IMR-90 (cell line): ENCODE data around the gene ORAI3. TPM values are rescaled to one million over a fixed set of nuclear protein-coding genes. Genes with fewer than 3 reads are reported as not detected.

Source experiments
- ATAC-seq: fragments of 200-7000 bp; cut with Tn5 transposase; 2 replicates; pipeline ENCODE4 v1.9.1; 2020; ENCODE audit warnings: low read depth, mild to moderate bottlenecking, moderate library complexity
- BruUV-seq: library from RNA; stranded (reverse); fragments of 400-500 nt; replicated peaks from 2 replicates; lab custom pipeline; 2021; lab: Mats Ljungman, UMichigan
- CTCF ChIA-PET: fragments of 300-600 bp; formaldehyde crosslinking; extraction: SDS; loops from one replicate; lab custom pipeline; 2021; ENCODE audit warnings: antibody characterized with exemption; lab: Yijun Ruan, JAX
- POLR2A ChIA-PET: fragments of 300-600 bp; sonication (Branson Sonifier 250); formaldehyde crosslinking; loops from one replicate; lab custom pipeline; 2022; ENCODE audit warnings: antibody characterized with exemption; ENCODE audit not compliant: unreplicated experiment; lab: Charles Lee
- DNase-seq: peaks from one replicate; pipeline ENCODE4 v3.0.0; 2013
- H2AFZ ChIP-seq: replicated peaks from 2 replicates; pipeline ENCODE3; 2013; ENCODE audit warnings: low read length, mild to moderate bottlenecking; ENCODE audit not compliant: poor library complexity
- H2AK5ac ChIP-seq: 2 replicates; pipeline ENCODE4 v1.6.1; 2013; ENCODE audit warnings: low read depth, low read length, inconsistent platforms
- H2AK9ac ChIP-seq: replicated peaks from 2 replicates; pipeline ENCODE3; 2013; ENCODE audit warnings: mild to moderate bottlenecking, low read depth, low read length, moderate library complexity; ENCODE audit not compliant: poor library complexity
- H2BK120ac ChIP-seq: 2 replicates; pipeline ENCODE4 v1.6.1; 2013; ENCODE audit warnings: low read depth, low read length, inconsistent platforms
- H2BK15ac ChIP-seq: 3 replicates; pipeline ENCODE4 v1.6.1; 2013; ENCODE audit warnings: low read depth, low read length, inconsistent platforms
- H2BK20ac ChIP-seq: 2 replicates; pipeline ENCODE4 v1.6.1; 2013; ENCODE audit warnings: low read depth, mild to moderate bottlenecking, inconsistent platforms, low read length, moderate library complexity
- H2BK5ac ChIP-seq: 2 replicates; pipeline ENCODE4 v1.6.1; 2013; ENCODE audit warnings: mild to moderate bottlenecking, low read depth, low read length, inconsistent platforms; ENCODE audit not compliant: poor library complexity, severe bottlenecking
- H3K14ac ChIP-seq: replicated peaks from 2 replicates; pipeline ENCODE4 v1.6.1; 2013; ENCODE audit warnings: low read depth, low read length, inconsistent platforms
- H3K18ac ChIP-seq: 2 replicates; pipeline ENCODE4 v1.6.1; 2013; ENCODE audit warnings: low read depth, low read length, control low read depth
- H3K23ac ChIP-seq: 2 replicates; pipeline ENCODE4 v1.6.1; 2013; ENCODE audit warnings: low read depth, low read length, inconsistent platforms
- H3K27ac ChIP-seq: 2 replicates; pipeline ENCODE4 v1.5.1; 2013; ENCODE audit warnings: mild to moderate bottlenecking, control low read depth, low read length; ENCODE audit not compliant: insufficient read depth
- H3K27me3 ChIP-seq: 2 replicates; pipeline ENCODE4 v1.6.1; 2013; ENCODE audit warnings: low read length; ENCODE audit not compliant: control insufficient read depth, insufficient read depth
- H3K36me3 ChIP-seq: 2 replicates; pipeline ENCODE4 v1.6.1; 2013; ENCODE audit warnings: low read length, mixed read lengths; ENCODE audit not compliant: control insufficient read depth, insufficient read depth
- H3K4ac ChIP-seq: 2 replicates; pipeline ENCODE4 v1.6.1; 2013; ENCODE audit warnings: low read depth, low read length, inconsistent platforms
- H3K4me1 ChIP-seq: 2 replicates; pipeline ENCODE4 v1.6.1; 2013; ENCODE audit warnings: low read length, mixed read lengths; ENCODE audit not compliant: control insufficient read depth, insufficient read depth
- H3K4me2 ChIP-seq: 2 replicates; pipeline ENCODE4 v1.6.1; 2013; ENCODE audit warnings: low read depth, mild to moderate bottlenecking, control low read depth, low read length, moderate library complexity
- H3K4me3 ChIP-seq: 2 replicates; pipeline ENCODE4 v1.5.1; 2013; ENCODE audit warnings: low read depth, mild to moderate bottlenecking, control low read depth, low read length, moderate library complexity; ENCODE audit not compliant: insufficient read depth
- H3K56ac ChIP-seq: 2 replicates; pipeline ENCODE4 v1.6.1; 2013; ENCODE audit warnings: low read length, inconsistent platforms; ENCODE audit not compliant: insufficient read depth; ENCODE audit errors: extremely low read depth
- H3K79me1 ChIP-seq, 2 experiments: 2 replicates each; pipeline ENCODE4 v1.6.1; 2013; ENCODE audit warnings: low read length in 2 of 2, inconsistent platforms in 1 of 2, low read depth in 1 of 2
- H3K9ac ChIP-seq: 2 replicates; pipeline ENCODE4 v1.6.1; 2013; ENCODE audit warnings: low read depth, low read length, control low read depth
- H3K9me1 ChIP-seq: 2 replicates; pipeline ENCODE4 v1.6.1; 2013; ENCODE audit warnings: low read length, inconsistent platforms; ENCODE audit not compliant: insufficient read depth
- H3K9me3 ChIP-seq: 2 replicates; pipeline ENCODE4 v1.6.1; 2013; ENCODE audit warnings: low read length; ENCODE audit not compliant: control insufficient read depth, insufficient read depth
- H4K20me1 ChIP-seq: 2 replicates; pipeline ENCODE4 v1.6.1; 2013; ENCODE audit warnings: low read length, inconsistent platforms; ENCODE audit not compliant: insufficient read depth
- H4K5ac ChIP-seq: 2 replicates; pipeline ENCODE4 v1.6.1; 2013; ENCODE audit warnings: mild to moderate bottlenecking, low read depth, low read length, control low read depth
- H4K8ac ChIP-seq, 2 experiments: 2 replicates each; pipeline ENCODE4 v1.6.1; 2013; ENCODE audit warnings: low read depth in 2 of 2, low read length in 2 of 2, control low read depth in 1 of 2, inconsistent platforms in 1 of 2
- H4K91ac ChIP-seq: 2 replicates; pipeline ENCODE4 v1.6.1; 2013; ENCODE audit warnings: low read depth, low read length, inconsistent platforms; ENCODE audit not compliant: insufficient read depth
- BHLHE40 ChIP-seq: fragments of 150-350 bp; IDR thresholded peaks from 2 replicates; pipeline ENCODE4 v1.6.1; 2016; ENCODE audit warnings: mild to moderate bottlenecking, low read depth, low read length
- CHD1 ChIP-seq: IDR thresholded peaks from 2 replicates; pipeline ENCODE4 v1.6.1; 2012; ENCODE audit warnings: low read depth, low read length, improper control_type of control experiment
- CTCF ChIP-seq: conservative IDR thresholded peaks from 2 replicates; pipeline ENCODE4 v1.5.1; 2012; ENCODE audit warnings: mild to moderate bottlenecking, low read depth, low read length, improper control_type of control experiment
- FOS ChIP-seq: fragments of 150-350 bp; IDR thresholded peaks from 2 replicates; pipeline ENCODE4 v1.6.1; 2016; ENCODE audit warnings: low read depth, low read length
- MAFK ChIP-seq: IDR thresholded peaks from 2 replicates; pipeline ENCODE4 v1.6.1; 2012; ENCODE audit warnings: low read depth, low read length, improper control_type of control experiment
- MAZ ChIP-seq: IDR thresholded peaks from 2 replicates; pipeline ENCODE4 v1.6.1; 2012; ENCODE audit warnings: low read depth, mild to moderate bottlenecking, low read length, improper control_type of control experiment, moderate library complexity, borderline replicate concordance
- MXI1 ChIP-seq: IDR thresholded peaks from 2 replicates; pipeline ENCODE4 v1.6.1; 2012; ENCODE audit warnings: low read depth, mild to moderate bottlenecking, low read length, moderate library complexity, borderline replicate concordance
- NFE2L2 ChIP-seq: fragments of 150-350 bp; IDR thresholded peaks from 2 replicates; pipeline ENCODE4 v1.6.1; 2016; ENCODE audit warnings: low read depth, mild to moderate bottlenecking, low read length
- POLR2A ChIP-seq: IDR thresholded peaks from 2 replicates; pipeline ENCODE4 v1.6.1; 2012; ENCODE audit warnings: mild to moderate bottlenecking, low read depth, low read length
- RAD21 ChIP-seq: IDR thresholded peaks from 2 replicates; pipeline ENCODE4 v1.6.1; 2012; ENCODE audit warnings: low read length, improper control_type of control experiment
- RCOR1 ChIP-seq: IDR thresholded peaks from 2 replicates; pipeline ENCODE4 v1.6.1; 2012; ENCODE audit warnings: mild to moderate bottlenecking, low read length, improper control_type of control experiment; ENCODE audit not compliant: insufficient replicate concordance
- RFX5 ChIP-seq: IDR thresholded peaks from 2 replicates; pipeline ENCODE4 v1.8.0; 2012; ENCODE audit warnings: low read depth, mild to moderate bottlenecking, low read length, moderate library complexity
- WGBS, 2 experiments: methylation state at CpG; one replicate each; pipeline versions ENCODE4 v1.1.5 to v1.1.7; 2013; ENCODE audit warnings: missing lambda C conversion rate in 2 of 2; ENCODE audit not compliant: insufficient read length in 1 of 2; ENCODE audit errors: extremely low coverage in 2 of 2; 5-methylcytosine and 5-hydroxymethylcytosine counted together
- dilution Hi-C: fragments of 300-500 bp; cut with HindIII; formaldehyde crosslinking; loops from one replicate; pipeline ENCODE4 v1.14.3; 2018; ENCODE audit warnings: low sequenced_read_pairs; ENCODE audit not compliant: unreplicated experiment
- in situ Hi-C: fragments of 300-500 bp; cut with MboI; formaldehyde crosslinking; loops from 3 replicates; pipeline ENCODE4 v1.14.3; 2019; ENCODE audit warnings: low sequenced_read_pairs, inconsistent platforms, mixed read lengths
- intact Hi-C: fragments of 100-400 bp; cut with micrococcal nuclease; formaldehyde crosslinking; loops from 2 replicates; pipeline ENCODE4 v1.10.0; 2022
- polyA plus RNA-seq, 3 experiments: library from polyadenylated mRNA; depleted of rRNA; stranded (reverse); fragments of >200 nt; gene quantifications; 2 replicates each; pipeline ENCODE4 v1.2.3, GENCODE V29; 2012; ENCODE audit warnings: low replicate concordance in 1 of 3
- total RNA-seq: library from RNA; depleted of rRNA; stranded (reverse); fragments of >200 nt; gene quantifications from 2 replicates; pipeline ENCODE4 v1.2.3, GENCODE V29; 2012
- TF ChIP-seq, protein P1 (sequence below): fragments of 150-350 bp; IDR thresholded peaks from 2 replicates; pipeline ENCODE4 v1.6.1; 2017; ENCODE audit warnings: mild to moderate bottlenecking, antibody characterized with exemption, low read length, low read depth
- TF ChIP-seq, protein P2 (sequence below): fragments of 150-350 bp; IDR thresholded peaks from 2 replicates; pipeline ENCODE4 v1.6.1; 2016; ENCODE audit warnings: low read depth, mild to moderate bottlenecking, low read length, moderate library complexity, borderline replicate concordance

The ORAI3 gene
- total and polyA plus RNA-seq, 2 of the 4 experiments (the other 2 are of a cell fraction) = 6.8 to 16.9 TPM

DNA sequence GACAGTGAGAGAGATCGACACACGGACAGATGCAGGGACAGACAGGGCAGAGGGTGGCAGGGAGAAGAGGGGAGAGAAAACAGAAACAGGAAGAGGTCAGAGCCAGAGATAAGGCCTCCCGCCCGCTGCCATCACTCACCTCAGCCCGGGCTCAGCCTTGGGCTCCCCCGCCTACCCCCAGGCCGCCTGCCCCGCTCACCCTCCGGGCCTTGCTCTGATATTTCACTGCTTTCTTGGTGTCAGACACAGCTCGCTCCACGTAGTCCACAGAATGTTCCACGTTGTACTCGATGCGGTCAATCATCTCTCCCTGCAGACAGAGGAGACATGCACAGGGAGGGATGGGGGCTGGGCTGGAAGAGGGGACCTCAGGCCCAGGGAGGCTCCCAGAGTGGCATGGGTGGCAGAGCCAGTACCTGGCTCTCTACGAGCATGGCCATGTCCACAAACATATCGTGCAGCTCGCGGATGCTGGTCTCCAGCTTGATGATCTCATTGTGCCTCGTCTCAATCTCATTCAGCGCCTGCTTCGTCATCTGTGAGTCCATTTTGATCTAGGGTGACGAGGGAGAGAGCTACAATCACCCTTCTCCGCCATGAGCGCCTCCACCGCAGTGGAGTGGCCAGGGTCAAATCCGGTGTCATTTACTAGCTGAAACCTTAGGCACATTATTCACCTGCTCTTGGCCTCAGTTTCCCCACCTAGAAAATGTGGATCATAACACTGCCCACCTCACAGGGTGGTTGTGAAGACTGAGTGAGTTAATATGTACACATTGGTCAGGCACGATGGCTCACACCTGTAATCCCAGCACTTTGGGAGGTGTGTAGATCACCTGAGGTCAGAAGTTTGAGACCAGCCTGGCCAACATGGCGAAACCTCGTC lies 44.3 kb downstream of the ORAI3 start:
- no peaks in the 10 kb centered on the region for H3K27me3 ChIP-seq
- no peak overlapping the region for H3K4ac ChIP-seq
- peaks cover 9% of the 10 kb centered on the region for H3K9me1 ChIP-seq
- H3K9ac ChIP-seq = no peak overlapping the region
- intact Hi-C loops (no loop called here), in situ Hi-C loops (loop anchor here (10.0 to 25.0 kb wide), 2 partner anchors 452 to 719 kb away; partner anchors contain the start of gene ZNF843), dilution Hi-C loops (no loop called here)
- no peak overlapping the region for H3K56ac ChIP-seq
- no peak overlapping the region for H3K4me2 ChIP-seq
- ChIA-PET POLR2A (no interaction called here), CTCF (no interaction called here)
- TF ChIP-seq MXI1 (no peak), POLR2A (no peak), RAD21 (no peak), FOS (no peak), NFE2L2 (no peak), RCOR1 (no peak), MAZ (no peak), BHLHE40 (no peak), RFX5 (no peak), MAFK (no peak), CHD1 (no peak), CTCF (no peak)
- TF ChIP-seq, protein P1, sequence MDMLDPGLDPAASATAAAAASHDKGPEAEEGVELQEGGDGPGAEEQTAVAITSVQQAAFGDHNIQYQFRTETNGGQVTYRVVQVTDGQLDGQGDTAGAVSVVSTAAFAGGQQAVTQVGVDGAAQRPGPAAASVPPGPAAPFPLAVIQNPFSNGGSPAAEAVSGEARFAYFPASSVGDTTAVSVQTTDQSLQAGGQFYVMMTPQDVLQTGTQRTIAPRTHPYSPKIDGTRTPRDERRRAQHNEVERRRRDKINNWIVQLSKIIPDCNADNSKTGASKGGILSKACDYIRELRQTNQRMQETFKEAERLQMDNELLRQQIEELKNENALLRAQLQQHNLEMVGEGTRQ = no peak
- TF ChIP-seq, protein P2, sequence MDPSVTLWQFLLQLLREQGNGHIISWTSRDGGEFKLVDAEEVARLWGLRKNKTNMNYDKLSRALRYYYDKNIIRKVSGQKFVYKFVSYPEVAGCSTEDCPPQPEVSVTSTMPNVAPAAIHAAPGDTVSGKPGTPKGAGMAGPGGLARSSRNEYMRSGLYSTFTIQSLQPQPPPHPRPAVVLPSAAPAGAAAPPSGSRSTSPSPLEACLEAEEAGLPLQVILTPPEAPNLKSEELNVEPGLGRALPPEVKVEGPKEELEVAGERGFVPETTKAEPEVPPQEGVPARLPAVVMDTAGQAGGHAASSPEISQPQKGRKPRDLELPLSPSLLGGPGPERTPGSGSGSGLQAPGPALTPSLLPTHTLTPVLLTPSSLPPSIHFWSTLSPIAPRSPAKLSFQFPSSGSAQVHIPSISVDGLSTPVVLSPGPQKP = no peak
- no peaks in the 10 kb centered on the region for H4K20me1 ChIP-seq
- H2BK20ac ChIP-seq = no peak overlapping the region
- H4K8ac ChIP-seq = no peak overlapping the region
- no peak overlapping the region for H2BK120ac ChIP-seq
- H3K4me1 ChIP-seq = peaks cover 15% of the 10 kb centered on the region
- BruUV-seq = no TSS peak
- no peak overlapping the region for H3K14ac ChIP-seq
- 91% methylated on average over 12 of the region's 29 CpGs; no CpG with 5 or more reads in 1 of the 2 experiments for WGBS, 2 experiments
- peaks cover 0 to 14% of the 10 kb centered on the region in 2 experiments; a peak in 1 of 4 replicates for H3K79me1 ChIP-seq
- H3K9me3 ChIP-seq = no peaks in the 10 kb centered on the region
- H3K4me3 ChIP-seq = no peak overlapping the region
- no peak overlapping the region for H3K27ac ChIP-seq
- ATAC-seq (no peak), DNase-seq (no peak)
- H4K91ac ChIP-seq = no peak overlapping the region
- no peak overlapping the region for H3K23ac ChIP-seq
- no peak overlapping the region for H2AK9ac ChIP-seq
- H3K18ac ChIP-seq = no peak overlapping the region
- no peak overlapping the region for H2AFZ ChIP-seq
- H2BK5ac ChIP-seq = no peak overlapping the region
- H2BK15ac ChIP-seq = no peak overlapping the region
- peak overlapping the region; percentile 24; the same call in 1 of the 2 replicates for H2AK5ac ChIP-seq
- 0 out of 2 replicates have a peak, but pooled peaks cover 3% of the 10 kb centered on the region for H3K36me3 ChIP-seq
- no peak overlapping the region for H4K5ac ChIP-seq
